ENCODE data around the gene XXYLT1.

Gene XXYLT1

GRCh38 chr3:195129644-195130492 lies 141.1 kb downstream of the XXYLT1 start:
- TF ChIP-seq, protein P1, sequence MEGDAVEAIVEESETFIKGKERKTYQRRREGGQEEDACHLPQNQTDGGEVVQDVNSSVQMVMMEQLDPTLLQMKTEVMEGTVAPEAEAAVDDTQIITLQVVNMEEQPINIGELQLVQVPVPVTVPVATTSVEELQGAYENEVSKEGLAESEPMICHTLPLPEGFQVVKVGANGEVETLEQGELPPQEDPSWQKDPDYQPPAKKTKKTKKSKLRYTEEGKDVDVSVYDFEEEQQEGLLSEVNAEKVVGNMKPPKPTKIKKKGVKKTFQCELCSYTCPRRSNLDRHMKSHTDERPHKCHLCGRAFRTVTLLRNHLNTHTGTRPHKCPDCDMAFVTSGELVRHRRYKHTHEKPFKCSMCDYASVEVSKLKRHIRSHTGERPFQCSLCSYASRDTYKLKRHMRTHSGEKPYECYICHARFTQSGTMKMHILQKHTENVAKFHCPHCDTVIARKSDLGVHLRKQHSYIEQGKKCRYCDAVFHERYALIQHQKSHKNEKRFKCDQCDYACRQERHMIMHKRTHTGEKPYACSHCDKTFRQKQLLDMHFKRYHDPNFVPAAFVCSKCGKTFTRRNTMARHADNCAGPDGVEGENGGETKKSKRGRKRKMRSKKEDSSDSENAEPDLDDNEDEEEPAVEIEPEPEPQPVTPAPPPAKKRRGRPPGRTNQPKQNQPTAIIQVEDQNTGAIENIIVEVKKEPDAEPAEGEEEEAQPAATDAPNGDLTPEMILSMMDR (IDR thresholded peaks at IDR 0.05; ENCODE audit: low read depth, low read length): no peak
- no peak for DNase-seq

DNA sequence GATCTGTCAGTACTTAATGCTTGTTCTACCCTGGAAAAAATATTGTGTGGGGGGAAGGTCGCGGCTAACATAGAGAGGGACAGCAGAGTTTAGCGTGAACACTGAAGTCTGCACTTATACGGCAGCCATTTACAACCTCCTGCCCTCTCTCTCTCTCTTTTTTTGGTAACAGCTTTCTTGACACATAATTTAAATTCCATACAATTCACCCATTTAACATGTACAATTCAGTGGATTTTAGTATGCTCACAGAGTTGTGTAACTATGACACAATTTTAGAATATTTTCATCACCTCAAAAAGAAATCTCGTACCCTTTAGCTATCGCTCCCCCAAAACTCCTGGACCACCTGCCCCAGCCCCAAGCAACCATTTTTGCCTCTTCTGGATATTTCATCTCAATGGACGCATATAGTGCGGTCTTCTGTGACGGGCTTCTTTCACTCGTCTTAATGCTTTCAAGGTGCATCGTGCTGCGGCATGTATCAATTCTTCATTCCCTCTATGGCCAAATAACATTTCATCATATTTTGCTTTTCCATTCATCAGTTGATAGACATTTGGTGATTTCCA lies 141.8 kb downstream of the XXYLT1 start:
- DNase-seq: no peak
- TF ChIP-seq, protein P1 (IDR thresholded peaks at IDR 0.05; ENCODE audit: low read depth, low read length): no peak
- no peaks in the 10 kb centered on the region for H3K27me3 ChIP-seq (ENCODE audit: insufficient read depth, low read depth, severe bottlenecking)
- H3K27ac ChIP-seq: no peak overlapping the region
- H3K9me3 ChIP-seq (ENCODE audit: severe bottlenecking): no peaks in the 10 kb centered on the region
- H3K4me3 ChIP-seq (ENCODE audit: low read depth, low read length): no peak overlapping the region
- no peaks in the 10 kb centered on the region for H3K36me3 ChIP-seq

More at GRCh38 chr3:195129644-195130492, 141.1 kb downstream of the XXYLT1 start:
- H3K9me3 ChIP-seq (ENCODE audit: severe bottlenecking): no peaks in the 10 kb centered on the region
- H3K36me3 ChIP-seq: no peaks in the 10 kb centered on the region
- H3K4me3 ChIP-seq (ENCODE audit: low read depth, low read length): no peak overlapping the region
- no peak overlapping the region for H3K27ac ChIP-seq
- no peaks in the 10 kb centered on the region for H3K27me3 ChIP-seq (ENCODE audit: insufficient read depth, low read depth, severe bottlenecking)

GRCh38 chr3:195128255-195129071 lies 142.5 kb downstream of the XXYLT1 start:
- DNase-seq: no peak
- Histone ChIP-seq H3K27me3 (ENCODE audit: insufficient read depth, low read depth, severe bottlenecking) (no peaks in the 10 kb centered on the region), H3K9me3 (ENCODE audit: severe bottlenecking) (no peaks in the 10 kb centered on the region), H3K4me3 (ENCODE audit: low read depth, low read length) (no peak overlapping the region), H3K27ac (no peak overlapping the region), H3K36me3 (no peaks in the 10 kb centered on the region)
- TF ChIP-seq, protein P1 (IDR thresholded peaks at IDR 0.05; ENCODE audit: low read depth, low read length): no peak

DNA sequence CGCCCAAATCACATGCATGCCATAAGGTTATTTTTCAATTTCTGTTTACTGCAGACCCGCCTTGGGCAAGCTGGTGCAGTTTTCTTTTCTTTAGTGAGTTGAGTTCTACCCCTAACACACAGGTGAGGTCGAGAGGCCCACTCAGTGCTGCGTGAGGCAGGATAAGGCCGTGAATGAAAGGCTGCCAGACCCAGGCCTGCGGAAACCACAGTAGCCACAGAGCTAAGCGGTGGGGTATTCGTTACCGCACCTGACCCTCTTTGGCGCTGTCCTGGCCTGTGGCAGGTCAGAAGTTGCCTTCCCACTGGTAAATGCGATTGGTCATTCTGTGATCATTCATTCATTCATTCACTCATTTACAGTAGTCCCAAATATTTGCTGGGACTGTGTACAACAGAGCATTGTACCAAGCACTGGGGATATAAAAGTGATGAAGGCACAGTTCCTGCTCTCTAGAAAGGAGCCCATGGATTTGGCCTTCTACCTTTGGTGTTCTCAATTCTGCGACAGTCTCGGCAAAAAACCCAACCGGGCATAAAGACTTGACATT lies 144.8 kb downstream of the XXYLT1 start:
- DNase-seq: no peak
- H3K4me3 ChIP-seq (ENCODE audit: low read depth, low read length): no peak overlapping the region
- TF ChIP-seq, protein P1 (IDR thresholded peaks at IDR 0.05; ENCODE audit: low read depth, low read length): no peak
- H3K36me3 ChIP-seq: no peaks in the 10 kb centered on the region
- no peaks in the 10 kb centered on the region for H3K27me3 ChIP-seq (ENCODE audit: insufficient read depth, low read depth, severe bottlenecking)
- no peak overlapping the region for H3K27ac ChIP-seq
- H3K9me3 ChIP-seq (ENCODE audit: severe bottlenecking): no peaks in the 10 kb centered on the region

DNA sequence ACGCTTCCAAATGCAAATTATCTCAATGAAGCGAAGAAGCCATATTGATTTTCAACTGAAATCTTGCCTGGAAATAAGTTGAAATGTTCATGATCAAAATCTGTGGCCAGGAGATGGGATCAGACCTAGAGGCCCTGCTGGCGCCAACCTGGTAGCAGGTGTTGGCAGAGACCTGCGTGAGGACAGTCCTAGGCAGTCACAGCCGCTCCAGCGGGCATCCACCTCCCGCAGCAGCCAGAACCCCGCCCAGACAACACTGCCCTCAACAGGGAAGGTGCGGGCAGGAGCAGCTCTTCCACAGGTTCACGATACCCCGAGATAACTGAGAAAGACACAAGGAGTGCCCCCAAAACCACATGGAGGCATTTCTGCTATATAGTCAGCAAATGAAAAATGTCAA lies 145.3 kb downstream of the XXYLT1 start:
- DNase-seq: no peak
- Histone ChIP-seq H3K9me3 (ENCODE audit: severe bottlenecking) (no peaks in the 10 kb centered on the region), H3K27ac (no peak overlapping the region), H3K4me3 (ENCODE audit: low read depth, low read length) (no peak overlapping the region), H3K27me3 (ENCODE audit: insufficient read depth, low read depth, severe bottlenecking) (no peaks in the 10 kb centered on the region), H3K36me3 (no peaks in the 10 kb centered on the region)
- TF ChIP-seq, protein P1 (IDR thresholded peaks at IDR 0.05; ENCODE audit: low read depth, low read length): no peak
